Measurements from ENCODE around the gene ABHD16A.
"Not testable (repeated sequence)": the region's sequence is repeated elsewhere in the genome, so short reads cannot be mapped to it uniquely, and the experiment has no call there.

Gene ABHD16A

GRCh38 chr6:31712296-31712695, 9.2 kb upstream of the ABHD16A start:
- peak; percentile 4 for TF ChIP-seq CTCF (IDR thresholded peaks at IDR 0.05; ENCODE audit: low read depth, low read length, missing control alignments)
- H3K4me3 ChIP-seq (replicated peaks; ENCODE audit: low read depth, low read length) = no peak overlapping the region
- no peak for DNase-seq (ENCODE audit: extremely low read depth, low read depth)

- no peak for TF ChIP-seq CTCF (IDR thresholded peaks at IDR 0.05; ENCODE audit: low read depth, low read length, missing control alignments)
- no peak overlapping the region for H3K4me3 ChIP-seq (replicated peaks; ENCODE audit: low read depth, low read length)
- DNase-seq (ENCODE audit: extremely low read depth, low read depth) = no peak
Measured at GRCh38 chr6:31711233-31711632, 8.1 kb upstream of the ABHD16A start.

DNA sequence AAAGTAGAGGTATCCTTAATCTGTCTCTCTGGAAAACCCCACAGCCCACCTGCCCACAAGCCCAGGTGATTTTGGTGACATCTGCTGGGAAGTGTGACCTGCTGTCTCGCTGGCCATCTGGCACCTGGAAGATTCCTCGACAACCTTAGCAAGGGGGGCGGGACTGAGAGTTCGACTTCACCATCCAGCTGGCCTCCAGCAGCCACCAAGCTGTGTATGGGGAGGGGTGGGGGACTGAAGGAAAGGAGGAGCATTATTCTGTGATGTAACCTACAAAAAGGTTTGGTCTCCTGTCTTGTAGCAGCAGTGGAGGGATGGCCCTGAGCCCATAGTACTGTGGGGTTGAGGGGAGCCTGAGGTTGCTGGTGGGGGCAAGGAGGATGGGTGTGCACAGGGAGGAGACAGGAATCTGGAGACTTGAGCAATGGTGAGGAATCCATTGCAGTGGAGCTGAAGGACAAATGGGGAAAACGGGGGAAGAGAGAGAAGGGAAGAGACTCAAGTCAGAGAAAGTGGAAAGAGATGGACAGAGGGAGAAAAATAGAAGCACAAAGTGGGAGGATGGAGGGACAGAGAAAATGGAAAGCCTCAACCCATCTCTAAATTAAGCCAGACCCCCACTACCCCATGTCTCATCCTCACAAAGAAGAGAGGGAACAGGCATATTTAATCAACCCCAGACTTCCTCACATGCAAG, 7.5 kb upstream of the ABHD16A start:
- H3K4me3 ChIP-seq (replicated peaks; ENCODE audit: low read depth, low read length) = no peak overlapping the region
- no peak for TF ChIP-seq CTCF (IDR thresholded peaks at IDR 0.05; ENCODE audit: low read depth, low read length, missing control alignments)
- DNase-seq (ENCODE audit: extremely low read depth, low read depth) = no peak

DNA sequence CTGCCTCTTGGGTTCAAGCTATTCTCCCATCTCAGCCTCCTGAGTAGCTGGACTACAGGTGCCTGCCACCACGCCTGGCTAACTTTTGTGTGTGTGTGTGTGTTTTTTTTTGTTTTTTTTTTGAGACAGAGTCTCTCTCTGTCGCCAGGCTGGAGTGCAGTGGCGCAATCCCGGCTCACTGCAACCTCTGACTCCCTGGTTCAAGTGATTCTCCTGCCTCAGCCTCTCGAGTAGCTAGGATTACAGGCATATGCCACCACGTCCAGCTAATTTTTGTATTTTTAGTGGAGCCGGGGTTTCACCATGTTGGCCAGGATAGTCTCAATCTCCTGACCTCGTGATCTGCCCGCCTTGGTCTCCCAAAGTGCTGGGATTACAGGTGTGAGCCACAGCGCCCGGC, 6.0 kb upstream of the ABHD16A start:
- DNase-seq (ENCODE audit: extremely low read depth, low read depth) = not testable (repeated sequence)

DNA sequence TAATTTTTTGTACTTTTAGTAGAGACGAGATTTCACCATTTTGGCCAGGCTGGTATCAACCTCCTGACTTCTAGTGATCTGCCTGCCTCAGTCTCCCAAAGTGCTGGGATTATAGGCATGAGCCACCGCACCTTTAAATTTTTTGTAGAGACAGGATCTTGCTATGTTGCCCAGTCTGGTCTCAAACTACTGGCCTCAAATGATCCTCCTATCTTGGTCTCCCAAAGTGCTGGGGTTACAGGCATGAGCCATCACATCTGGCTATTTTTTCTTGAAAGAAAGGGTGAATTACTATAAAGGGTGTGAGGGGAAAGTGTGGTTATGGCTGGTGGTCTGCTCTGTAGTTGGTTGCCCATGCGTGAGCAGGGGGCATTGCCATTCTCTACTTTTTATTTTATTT, 5.1 kb upstream of the ABHD16A start:
- TF ChIP-seq CTCF (IDR thresholded peaks at IDR 0.05; ENCODE audit: low read depth, low read length, missing control alignments) = no peak
- no peak overlapping the region for H3K4me3 ChIP-seq (replicated peaks; ENCODE audit: low read depth, low read length)
- no peak for DNase-seq (ENCODE audit: extremely low read depth, low read depth)

More for the DNA sequence above, 6.0 kb upstream of the ABHD16A start:
- not testable (repeated sequence) for H3K4me3 ChIP-seq (replicated peaks; ENCODE audit: low read depth, low read length)

DNA sequence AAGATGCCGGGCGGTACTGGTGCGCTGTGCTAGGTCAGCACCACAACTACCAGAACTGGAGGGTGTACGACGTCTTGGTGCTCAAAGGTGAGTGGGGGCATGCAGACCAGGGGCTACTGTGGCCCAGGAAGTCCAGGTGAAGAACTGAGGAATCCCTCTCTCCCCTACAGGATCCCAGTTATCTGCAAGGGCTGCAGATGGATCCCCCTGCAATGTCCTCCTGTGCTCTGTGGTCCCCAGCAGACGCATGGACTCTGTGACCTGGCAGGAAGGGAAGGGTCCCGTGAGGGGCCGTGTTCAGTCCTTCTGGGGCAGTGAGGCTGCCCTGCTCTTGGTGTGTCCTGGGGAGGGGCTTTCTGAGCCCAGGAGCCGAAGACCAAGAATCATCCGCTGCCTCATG, 4.6 kb upstream of the ABHD16A start:
- DNase-seq (ENCODE audit: extremely low read depth, low read depth) = no peak
- no peak for TF ChIP-seq CTCF (IDR thresholded peaks at IDR 0.05; ENCODE audit: low read depth, low read length, missing control alignments)
- no peak overlapping the region for H3K4me3 ChIP-seq (replicated peaks; ENCODE audit: low read depth, low read length)

- TF ChIP-seq CTCF (IDR thresholded peaks at IDR 0.05; ENCODE audit: low read depth, low read length, missing control alignments) = no peak
- H3K4me3 ChIP-seq (replicated peaks; ENCODE audit: low read depth, low read length) = no peak within 1 kb of the TSS
- no peak for DNase-seq (ENCODE audit: extremely low read depth, low read depth)
Measured at GRCh38 chr6:31706599-31706998, 3.5 kb upstream of the ABHD16A start, which contains the start of gene LY6G6F. Gene LY6G6F, plus strand, starts transcription at chr6:31706866. Its CDS starts 41 bp downstream, at chr6:31706907.

All from HFF-Myc (cell line).